B cell (primary cell): ENCODE data around the gene C12orf54.

ENCODE experiments used
- EZH2 ChIP-seq: IDR thresholded peaks from 2 replicates; pipeline ENCODE4 v1.6.1; 2012; ENCODE audit warnings: borderline replicate concordance, low read depth, mild to moderate bottlenecking, moderate library complexity, low read length; ENCODE audit not compliant: insufficient read depth, poor library complexity, severe bottlenecking
- TF ChIP-seq, protein P1 (sequence below): fragments of 200-600 bp; IDR thresholded peaks from one replicate; pipeline ENCODE4 v1.8.0; 2022; ENCODE audit warnings: antibody characterized with exemption, mild to moderate bottlenecking

DNA sequence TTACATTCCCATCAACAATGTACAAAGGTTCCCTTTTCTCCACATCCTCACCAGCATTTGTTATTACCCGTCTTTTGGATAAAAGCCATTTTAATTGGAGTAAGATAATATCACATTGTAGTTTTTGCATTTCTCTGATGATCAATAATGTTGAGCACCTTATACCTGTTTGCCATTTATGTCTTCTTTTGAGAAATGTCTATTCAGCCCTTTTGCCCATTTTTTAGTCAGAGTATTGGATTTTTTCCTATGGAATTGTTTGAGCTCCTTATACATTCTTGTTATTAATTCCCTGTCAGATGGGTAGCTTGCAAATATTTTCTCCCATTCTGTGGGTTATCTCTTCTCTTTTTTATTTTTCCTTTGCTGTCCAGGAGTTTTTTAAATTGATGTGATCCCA, 32.4 kb downstream of the C12orf54 start:
- TF ChIP-seq, protein P1, sequence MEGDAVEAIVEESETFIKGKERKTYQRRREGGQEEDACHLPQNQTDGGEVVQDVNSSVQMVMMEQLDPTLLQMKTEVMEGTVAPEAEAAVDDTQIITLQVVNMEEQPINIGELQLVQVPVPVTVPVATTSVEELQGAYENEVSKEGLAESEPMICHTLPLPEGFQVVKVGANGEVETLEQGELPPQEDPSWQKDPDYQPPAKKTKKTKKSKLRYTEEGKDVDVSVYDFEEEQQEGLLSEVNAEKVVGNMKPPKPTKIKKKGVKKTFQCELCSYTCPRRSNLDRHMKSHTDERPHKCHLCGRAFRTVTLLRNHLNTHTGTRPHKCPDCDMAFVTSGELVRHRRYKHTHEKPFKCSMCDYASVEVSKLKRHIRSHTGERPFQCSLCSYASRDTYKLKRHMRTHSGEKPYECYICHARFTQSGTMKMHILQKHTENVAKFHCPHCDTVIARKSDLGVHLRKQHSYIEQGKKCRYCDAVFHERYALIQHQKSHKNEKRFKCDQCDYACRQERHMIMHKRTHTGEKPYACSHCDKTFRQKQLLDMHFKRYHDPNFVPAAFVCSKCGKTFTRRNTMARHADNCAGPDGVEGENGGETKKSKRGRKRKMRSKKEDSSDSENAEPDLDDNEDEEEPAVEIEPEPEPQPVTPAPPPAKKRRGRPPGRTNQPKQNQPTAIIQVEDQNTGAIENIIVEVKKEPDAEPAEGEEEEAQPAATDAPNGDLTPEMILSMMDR, result no peak
- TF ChIP-seq EZH2, result no peak
